D341Med (cell line): Measurements from ENCODE around the gene FZD2.
"Not testable (repeated sequence)": the region's sequence is repeated elsewhere in the genome, so short reads cannot be mapped to it uniquely, and the experiment has no call there.

Experiments
- DNase-seq: peaks from one replicate; pipeline ENCODE4 v3.0.0; 2012; ENCODE audit warnings: low spot score

The FZD2 gene

GRCh38 chr17:44578947-44579346, 21.7 kb downstream of the FZD2 start:
- DNase-seq, result no peak

GRCh38 chr17:44581868-44582267, 24.6 kb downstream of the FZD2 start:
- DNase-seq, result peak; percentile 80

GRCh38 chr17:44584443-44584842, 27.2 kb downstream of the FZD2 start:
- DNase-seq, result no peak

DNA sequence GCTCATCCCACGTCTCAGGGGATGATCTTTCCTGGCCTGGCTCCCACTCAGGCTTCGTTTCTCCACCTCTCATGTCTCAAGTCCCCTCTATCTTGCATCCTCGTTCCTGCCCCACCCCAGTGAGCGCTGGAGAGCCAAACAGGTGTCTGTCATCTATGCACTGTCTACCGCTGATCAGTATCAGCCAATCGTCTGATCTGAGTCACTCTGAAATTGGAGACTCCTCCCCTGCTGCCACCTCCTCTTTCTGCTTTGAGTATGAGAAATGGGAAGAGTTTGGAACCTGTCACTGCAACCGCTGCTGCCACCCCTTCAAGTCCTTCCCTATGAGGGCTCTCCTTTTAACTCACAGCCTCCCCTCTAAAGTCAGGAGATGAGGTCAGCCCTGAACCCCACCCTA, 28.0 kb downstream of the FZD2 start:
- DNase-seq, result no peak

DNA sequence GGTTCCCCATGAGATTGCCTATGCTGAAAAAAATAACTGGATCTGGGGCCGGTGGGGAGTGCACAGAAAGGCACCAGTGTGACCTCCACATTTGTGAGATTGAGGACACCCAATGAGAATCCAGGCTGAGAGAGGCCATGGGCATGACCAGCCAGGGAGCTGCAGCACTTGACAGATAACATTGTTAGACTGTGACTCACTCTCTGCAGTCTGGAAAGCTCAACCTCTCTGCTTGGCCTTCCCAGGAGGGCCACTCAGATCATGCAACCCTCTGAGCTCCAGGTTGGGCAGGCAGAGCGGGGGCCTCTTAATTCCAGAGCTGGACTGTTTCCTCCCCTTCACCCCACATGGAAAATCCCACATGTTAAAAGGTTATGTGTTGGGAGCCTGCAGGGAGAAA, 30.1 kb downstream of the FZD2 start:
- DNase-seq, result no peak

DNA sequence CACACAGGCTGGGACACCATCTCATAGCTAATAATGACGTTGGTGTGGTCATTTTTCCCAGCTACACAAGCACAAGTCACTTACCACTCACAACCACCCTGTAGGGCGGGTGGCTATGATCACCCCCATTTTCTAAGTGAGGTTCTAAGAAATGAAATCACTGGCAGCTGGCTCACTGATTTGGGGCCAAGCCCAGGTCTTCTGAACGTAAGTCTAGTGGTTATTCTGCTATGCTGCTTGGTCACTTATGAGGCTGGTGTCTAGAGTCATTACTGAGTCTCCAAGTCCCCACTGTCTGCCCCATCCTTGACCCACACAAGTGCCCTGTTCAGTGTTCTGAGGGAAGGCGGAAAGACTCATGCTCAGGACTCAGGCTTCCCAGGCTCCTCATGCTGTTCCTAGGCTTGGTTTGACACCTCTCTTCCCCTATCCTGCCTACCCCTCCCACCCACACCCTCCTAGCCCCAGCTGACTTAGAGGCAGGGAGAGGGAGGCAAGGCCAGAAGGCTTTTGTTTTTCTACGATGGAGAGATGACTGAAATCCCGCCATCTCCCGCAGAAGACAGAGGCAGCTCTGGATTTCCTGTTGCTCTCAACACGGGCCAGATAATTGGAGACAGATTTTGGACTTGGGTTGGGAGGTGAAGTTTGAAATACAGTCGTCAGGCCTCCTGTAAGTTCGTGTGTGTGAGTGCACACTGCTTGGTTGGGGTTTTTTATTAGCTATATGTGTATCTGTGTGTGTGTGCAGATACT, 32.2 kb downstream of the FZD2 start:
- no peak for DNase-seq

- not testable (repeated sequence) for DNase-seq
Measured at GRCh38 chr17:44590072-44590462, 32.8 kb downstream of the FZD2 start.

GRCh38 chr17:44590762-44591161, 33.5 kb downstream of the FZD2 start:
- not testable (repeated sequence) for DNase-seq

- DNase-seq, result no peak
Measured at GRCh38 chr17:44591206-44591605, 33.9 kb downstream of the FZD2 start.

DNA sequence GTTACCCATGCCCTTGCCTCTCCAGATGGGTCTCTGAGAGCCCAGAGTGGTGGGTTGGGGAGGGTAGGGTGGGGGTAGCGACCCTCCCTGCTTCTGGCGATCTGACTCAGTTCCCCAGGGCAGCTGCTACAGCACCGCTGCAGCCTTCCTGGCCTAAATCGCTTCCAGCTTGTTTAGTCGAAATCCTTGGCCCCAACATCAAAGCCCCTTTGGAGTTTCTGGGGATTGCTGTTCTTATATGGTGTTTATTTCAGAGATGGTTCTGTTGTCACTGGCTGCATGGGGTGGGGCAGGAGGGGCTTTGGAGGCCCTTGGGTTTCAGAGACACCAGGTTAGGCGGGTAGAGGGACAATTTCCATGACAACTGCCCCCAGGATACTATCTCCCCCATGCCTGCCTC, 35.9 kb downstream of the FZD2 start:
- no peak for DNase-seq

DNA sequence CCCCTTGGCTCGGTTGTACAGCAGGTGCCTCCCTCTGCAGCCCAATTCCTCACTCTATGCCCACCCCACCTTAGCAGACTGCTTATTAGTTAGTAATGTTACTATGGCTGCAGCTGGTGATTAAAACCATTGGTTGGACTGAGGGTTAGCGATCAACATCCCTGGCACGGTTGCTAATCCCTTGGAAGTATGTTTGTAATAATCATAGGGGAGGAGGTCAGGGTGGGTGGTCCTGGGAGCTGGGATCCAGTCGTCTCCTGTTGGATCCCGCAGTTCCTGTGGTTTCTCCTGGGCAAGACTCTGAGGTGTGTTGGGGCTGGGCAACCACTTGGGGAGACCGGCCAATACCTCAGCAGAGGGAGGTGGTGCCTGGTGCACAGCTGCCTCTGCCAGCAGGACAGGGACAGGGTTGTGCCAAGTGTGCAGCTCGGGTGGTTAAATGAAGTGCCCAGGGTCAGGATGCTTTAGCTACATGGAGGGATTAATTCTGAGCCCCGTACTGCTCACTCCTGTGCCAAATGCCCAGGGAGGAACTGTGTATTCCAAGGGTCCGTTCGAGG, 38.0 kb downstream of the FZD2 start:
- DNase-seq, result no peak

DNA sequence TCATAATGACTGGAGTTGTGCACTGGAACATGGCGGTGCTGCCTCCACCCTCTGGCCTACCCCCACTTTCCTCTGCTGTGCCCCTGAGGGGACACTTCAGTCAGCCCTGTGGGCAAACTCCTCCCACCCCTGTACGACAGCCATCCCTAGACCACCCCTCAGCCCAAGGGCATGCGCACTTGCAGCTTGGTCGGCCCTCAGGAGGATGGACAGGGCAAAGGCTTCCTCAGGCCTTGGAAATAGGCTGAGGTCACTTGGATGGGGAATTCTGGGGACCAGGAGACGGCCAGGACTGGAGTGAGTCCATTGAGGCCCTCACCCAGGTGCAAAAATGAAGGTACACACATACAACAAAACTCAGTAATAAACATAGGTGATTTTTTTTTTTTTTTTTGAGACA, 41.0 kb downstream of the FZD2 start:
- no peak for DNase-seq

- no peak for DNase-seq
Measured at GRCh38 chr17:44598932-44599297, 41.6 kb downstream of the FZD2 start.

DNA sequence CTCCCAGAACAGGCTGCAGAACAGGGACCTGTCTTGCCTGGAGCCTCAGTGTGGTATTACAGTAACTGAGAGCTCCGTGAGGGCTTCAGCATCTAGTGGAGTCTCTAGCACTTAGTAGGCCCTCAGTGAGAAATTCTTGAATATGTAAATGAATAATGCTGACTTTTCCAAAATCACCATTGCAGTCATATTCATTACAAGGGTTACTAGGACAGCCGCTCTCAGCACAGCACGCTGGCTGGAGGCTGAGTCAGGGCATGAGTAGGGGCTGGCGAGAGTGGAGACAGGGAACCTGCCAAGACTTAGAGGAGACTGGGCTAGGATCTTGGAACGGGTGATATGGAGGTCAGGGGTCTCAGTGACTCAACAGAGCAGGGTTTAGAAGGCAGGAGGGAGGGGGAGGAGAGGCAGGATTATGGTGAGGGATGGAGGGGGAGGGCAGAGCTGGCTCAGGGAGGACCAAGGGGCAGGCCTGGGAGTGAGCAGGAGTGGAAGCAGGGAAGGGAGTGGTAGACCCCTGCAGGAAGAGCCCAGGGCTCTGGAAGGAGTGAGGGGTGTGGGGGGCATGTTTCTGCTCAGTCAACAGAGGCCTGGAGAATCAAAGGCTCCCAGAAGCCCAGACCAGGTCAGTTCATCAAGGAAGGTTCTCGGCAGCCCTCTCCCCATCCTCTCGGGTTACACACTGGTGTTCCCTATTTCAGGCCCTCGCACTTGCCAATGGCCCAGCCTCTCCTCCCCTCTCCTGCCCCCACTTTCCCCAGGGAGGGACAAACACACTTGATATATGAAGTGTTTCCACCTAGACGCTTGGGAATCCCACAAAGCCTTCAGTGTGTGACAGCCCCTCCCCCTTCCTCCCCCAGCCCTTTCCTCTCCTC, 42.3 kb downstream of the FZD2 start:
- DNase-seq, result no peak

- DNase-seq, result no peak
Measured at GRCh38 chr17:44601539-44601938, 44.3 kb downstream of the FZD2 start.

DNA sequence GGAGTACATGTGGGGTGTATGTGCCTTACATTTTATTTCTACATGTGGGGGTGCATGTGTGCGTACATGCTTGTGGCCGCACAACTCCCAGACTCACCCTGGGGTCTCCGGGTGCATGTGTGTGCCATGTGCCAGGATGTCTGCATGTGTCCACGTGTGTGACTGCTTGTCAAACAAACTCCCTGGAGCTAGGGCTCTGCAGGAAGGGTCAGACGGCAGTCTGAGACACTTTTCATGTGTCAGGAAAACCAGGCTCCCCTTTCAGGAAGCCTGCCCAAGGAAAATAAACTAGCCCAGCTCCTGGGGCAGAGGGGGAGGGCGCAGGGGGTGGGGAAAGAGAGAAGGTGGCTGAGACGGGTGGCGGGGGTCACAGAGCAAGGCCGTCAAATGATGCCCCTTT, 44.7 kb downstream of the FZD2 start:
- DNase-seq, result no peak

DNA sequence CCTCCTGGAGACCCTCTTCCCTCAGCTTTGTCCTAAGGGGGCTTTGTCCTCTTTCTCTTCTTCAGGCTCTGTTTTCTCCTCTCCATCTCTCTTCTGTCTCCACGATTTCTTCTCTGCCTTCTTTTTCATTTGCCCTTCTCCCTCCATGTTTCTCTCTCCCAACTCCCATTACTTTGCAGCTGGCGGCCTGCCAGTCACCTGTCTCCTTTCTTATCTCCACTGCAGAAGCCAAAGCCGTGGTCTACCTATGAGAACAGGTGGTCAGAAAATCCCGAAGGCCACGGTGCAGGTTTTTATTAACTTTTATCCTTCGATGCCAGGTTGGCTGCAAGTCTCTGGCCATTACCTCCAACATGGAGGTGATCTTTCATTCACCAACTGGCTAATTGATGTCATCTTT, 45.1 kb downstream of the FZD2 start:
- DNase-seq, result no peak

DNA sequence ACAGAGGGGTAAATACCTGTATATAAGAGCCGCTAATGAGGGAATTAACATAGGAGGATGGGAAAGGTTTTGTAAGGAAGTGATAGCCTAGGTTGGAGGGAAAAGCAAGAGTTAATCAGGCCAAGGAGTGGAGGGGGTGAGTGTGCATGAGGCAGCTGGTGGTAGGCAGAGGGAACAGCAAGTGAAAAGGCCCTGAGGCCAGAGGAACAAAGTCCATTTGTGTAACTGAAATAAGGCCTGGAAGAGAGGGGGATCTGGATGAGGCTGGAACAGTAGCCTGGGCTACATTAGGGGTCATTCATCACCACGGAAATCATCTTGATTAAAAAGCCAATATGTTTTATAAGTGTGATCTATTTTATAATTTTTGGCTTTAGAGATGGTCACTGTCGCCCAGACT, 45.7 kb downstream of the FZD2 start:
- DNase-seq, result no peak

- no peak for DNase-seq
Measured at GRCh38 chr17:44604116-44604761, 47.0 kb downstream of the FZD2 start.

DNA sequence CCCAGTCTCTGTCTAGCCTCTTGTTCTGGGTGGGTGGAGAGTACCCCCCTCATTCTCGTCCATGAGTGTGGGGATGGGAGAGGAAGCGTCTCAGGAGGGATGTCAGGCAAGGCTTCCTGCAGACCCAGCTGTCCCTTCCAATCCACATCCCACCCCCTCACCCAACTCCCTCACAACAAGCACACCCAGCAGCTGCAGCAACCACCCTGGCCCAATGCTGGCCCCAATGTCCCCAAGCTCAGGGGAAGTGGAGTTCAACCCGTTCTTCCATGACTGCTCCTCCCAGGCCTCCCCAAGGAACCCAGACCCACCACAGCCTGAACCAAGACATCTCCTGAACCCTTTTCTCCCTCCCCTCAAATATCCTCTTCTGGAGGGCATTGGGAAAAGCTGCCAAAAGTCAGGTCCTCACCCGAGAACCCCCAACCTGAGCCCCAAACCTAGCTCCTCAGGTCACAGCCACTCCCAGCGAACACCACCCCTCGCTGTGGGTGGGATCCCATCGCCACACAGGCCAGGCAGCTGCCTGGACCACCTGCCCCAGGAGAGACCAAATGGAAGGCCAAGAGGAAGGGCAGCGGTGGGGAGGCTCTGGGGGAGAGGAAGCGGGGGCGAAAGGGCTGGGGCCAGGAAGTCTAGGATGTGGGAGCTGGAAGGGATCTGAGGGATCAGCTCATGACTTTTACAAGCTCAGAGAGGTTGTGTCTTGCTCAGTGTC, 47.6 kb downstream of the FZD2 start:
- DNase-seq, result no peak

GRCh38 chr17:44606658-44607057, 49.4 kb downstream of the FZD2 start:
- peak; percentile 19 for DNase-seq
